OCI-LY1 (cell line): ENCODE results near the gene VMA21.

ENCODE experiments used
- H2AFZ ChIP-seq: fragments of 200-600 bp; sonication (generic), shearing (Covaris generic); 2 replicates; pipeline ENCODE4 v1.6.0; 2014; ENCODE audit warnings: antibody characterized with exemption, mild to moderate bottlenecking, low read length
- H3F3A ChIP-seq: fragments of 200-600 bp; sonication (generic), shearing (Covaris generic); 2 replicates; pipeline ENCODE4 v1.6.0; 2014; ENCODE audit warnings: mild to moderate bottlenecking, antibody characterized with exemption, low read length, moderate library complexity; ENCODE audit not compliant: insufficient read depth
- H3K27ac ChIP-seq: fragments of 200-600 bp; sonication (generic); 2 replicates; pipeline ENCODE4 v1.5.1; 2014; ENCODE audit warnings: low read length, mixed run types, mild to moderate bottlenecking, low read depth; ENCODE audit not compliant: poor library complexity, severe bottlenecking
- H3K27me3 ChIP-seq: fragments of 200-600 bp; sonication (generic); 2 replicates; pipeline ENCODE4 v1.6.0; 2014; ENCODE audit warnings: antibody characterized with exemption, mild to moderate bottlenecking, low read length, moderate library complexity; ENCODE audit not compliant: insufficient read depth
- H3K36me3 ChIP-seq: fragments of 200-600 bp; sonication (generic); 2 replicates; pipeline ENCODE4 v1.6.1; 2014; ENCODE audit warnings: mild to moderate bottlenecking, antibody characterized with exemption, low read length, moderate library complexity, mixed read lengths; ENCODE audit not compliant: insufficient read depth
- H3K4me1 ChIP-seq: fragments of 200-600 bp; sonication (generic); 2 replicates; pipeline ENCODE4 v1.5.1; 2014; ENCODE audit warnings: mild to moderate bottlenecking, low read length, moderate library complexity; ENCODE audit not compliant: insufficient read depth, severe bottlenecking
- H3K4me2 ChIP-seq: fragments of 200-600 bp; sonication (generic), shearing (Covaris generic); 2 replicates; pipeline ENCODE4 v1.6.1; 2014; ENCODE audit warnings: low read length
- H3K4me3 ChIP-seq: fragments of 200-600 bp; sonication (generic); 2 replicates; pipeline ENCODE4 v1.5.1; 2014; ENCODE audit warnings: low read length, low read depth, mild to moderate bottlenecking, mixed read lengths; ENCODE audit not compliant: poor library complexity, severe bottlenecking
- H3K79me2 ChIP-seq: fragments of 200-600 bp; shearing (Covaris generic); 2 replicates; pipeline ENCODE4 v1.6.1; 2016; ENCODE audit warnings: mixed run types, low read length, mixed read lengths; ENCODE audit not compliant: insufficient read depth
- H3K9ac ChIP-seq: fragments of 200-600 bp; sonication (generic), shearing (Covaris generic); 2 replicates; pipeline ENCODE4 v1.6.1; 2014; ENCODE audit warnings: mild to moderate bottlenecking, low read length, mixed read lengths
- H3K9me2 ChIP-seq: fragments of 200-600 bp; sonication (generic), shearing (Covaris generic); 2 replicates; pipeline ENCODE4 v1.6.1; 2014; ENCODE audit warnings: low read depth, mild to moderate bottlenecking, low read length, mixed read lengths
- H3K9me3 ChIP-seq: fragments of 200-600 bp; shearing (Covaris generic); 2 replicates; pipeline ENCODE4 v1.6.1; 2014; ENCODE audit warnings: low read length, mixed read lengths
- H4K20me1 ChIP-seq: fragments of 200-600 bp; sonication (generic), shearing (Covaris generic); 2 replicates; pipeline ENCODE4 v1.6.0; 2016; ENCODE audit warnings: mild to moderate bottlenecking, low read length; ENCODE audit not compliant: insufficient read depth
- EZH2 ChIP-seq: fragments of 200-600 bp; sonication (generic), shearing (Covaris generic); IDR thresholded peaks from 2 replicates; pipeline ENCODE4 v1.8.0; 2017; ENCODE audit warnings: borderline replicate concordance, mixed run types, mild to moderate bottlenecking, antibody characterized with exemption, low read length, moderate library complexity, mixed read lengths
- TF ChIP-seq, protein P1 (sequence below): fragments of 200-600 bp; sonication (generic), shearing (Covaris generic); IDR thresholded peaks from 2 replicates; pipeline ENCODE4 v1.5.1; 2017; ENCODE audit warnings: mild to moderate bottlenecking, antibody characterized with exemption, low read length, moderate library complexity, mixed read lengths

VMA21 gene

DNA sequence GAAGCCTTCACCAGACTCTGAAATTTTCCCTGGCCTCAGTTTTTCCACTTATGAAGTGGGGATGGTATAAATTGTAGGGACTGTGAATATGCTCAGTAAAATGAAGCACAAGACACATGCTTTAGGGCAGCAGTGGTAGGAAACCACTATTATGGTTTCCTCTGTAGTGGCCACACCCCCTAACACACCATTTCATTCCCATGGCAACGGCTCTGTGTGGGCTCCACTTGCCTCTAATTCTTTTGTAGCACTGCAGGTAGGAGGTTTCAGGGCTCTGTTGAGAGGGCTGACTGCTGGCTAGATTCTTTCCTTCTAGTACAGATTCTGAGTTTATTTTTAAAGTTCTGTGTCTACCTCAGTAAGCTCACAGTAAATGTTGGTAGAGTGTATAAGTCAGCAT is 3.5 kb upstream of the VMA21 start:
- H3K4me2 ChIP-seq: no peak overlapping the region; the same call in 1 of the 2 replicates
- no peak overlapping the region for H3K27ac ChIP-seq
- peaks cover 15% of the 10 kb centered on the region for H3K79me2 ChIP-seq
- TF ChIP-seq, protein P1, sequence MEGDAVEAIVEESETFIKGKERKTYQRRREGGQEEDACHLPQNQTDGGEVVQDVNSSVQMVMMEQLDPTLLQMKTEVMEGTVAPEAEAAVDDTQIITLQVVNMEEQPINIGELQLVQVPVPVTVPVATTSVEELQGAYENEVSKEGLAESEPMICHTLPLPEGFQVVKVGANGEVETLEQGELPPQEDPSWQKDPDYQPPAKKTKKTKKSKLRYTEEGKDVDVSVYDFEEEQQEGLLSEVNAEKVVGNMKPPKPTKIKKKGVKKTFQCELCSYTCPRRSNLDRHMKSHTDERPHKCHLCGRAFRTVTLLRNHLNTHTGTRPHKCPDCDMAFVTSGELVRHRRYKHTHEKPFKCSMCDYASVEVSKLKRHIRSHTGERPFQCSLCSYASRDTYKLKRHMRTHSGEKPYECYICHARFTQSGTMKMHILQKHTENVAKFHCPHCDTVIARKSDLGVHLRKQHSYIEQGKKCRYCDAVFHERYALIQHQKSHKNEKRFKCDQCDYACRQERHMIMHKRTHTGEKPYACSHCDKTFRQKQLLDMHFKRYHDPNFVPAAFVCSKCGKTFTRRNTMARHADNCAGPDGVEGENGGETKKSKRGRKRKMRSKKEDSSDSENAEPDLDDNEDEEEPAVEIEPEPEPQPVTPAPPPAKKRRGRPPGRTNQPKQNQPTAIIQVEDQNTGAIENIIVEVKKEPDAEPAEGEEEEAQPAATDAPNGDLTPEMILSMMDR: no peak
- no peak for TF ChIP-seq EZH2
- H2AFZ ChIP-seq: no peak overlapping the region
- H3K36me3 ChIP-seq: no peaks in the 10 kb centered on the region
- no peak overlapping the region for H3K9ac ChIP-seq
- H4K20me1 ChIP-seq: no peaks in the 10 kb centered on the region
- no peaks in the 10 kb centered on the region for H3F3A ChIP-seq
- H3K27me3 ChIP-seq: no peaks in the 10 kb centered on the region
- no peaks in the 10 kb centered on the region for H3K9me3 ChIP-seq
- no peaks in the 10 kb centered on the region for H3K9me2 ChIP-seq
- H3K4me1 ChIP-seq: peaks cover 39% of the 10 kb centered on the region
- H3K4me3 ChIP-seq: no peak overlapping the region

DNA sequence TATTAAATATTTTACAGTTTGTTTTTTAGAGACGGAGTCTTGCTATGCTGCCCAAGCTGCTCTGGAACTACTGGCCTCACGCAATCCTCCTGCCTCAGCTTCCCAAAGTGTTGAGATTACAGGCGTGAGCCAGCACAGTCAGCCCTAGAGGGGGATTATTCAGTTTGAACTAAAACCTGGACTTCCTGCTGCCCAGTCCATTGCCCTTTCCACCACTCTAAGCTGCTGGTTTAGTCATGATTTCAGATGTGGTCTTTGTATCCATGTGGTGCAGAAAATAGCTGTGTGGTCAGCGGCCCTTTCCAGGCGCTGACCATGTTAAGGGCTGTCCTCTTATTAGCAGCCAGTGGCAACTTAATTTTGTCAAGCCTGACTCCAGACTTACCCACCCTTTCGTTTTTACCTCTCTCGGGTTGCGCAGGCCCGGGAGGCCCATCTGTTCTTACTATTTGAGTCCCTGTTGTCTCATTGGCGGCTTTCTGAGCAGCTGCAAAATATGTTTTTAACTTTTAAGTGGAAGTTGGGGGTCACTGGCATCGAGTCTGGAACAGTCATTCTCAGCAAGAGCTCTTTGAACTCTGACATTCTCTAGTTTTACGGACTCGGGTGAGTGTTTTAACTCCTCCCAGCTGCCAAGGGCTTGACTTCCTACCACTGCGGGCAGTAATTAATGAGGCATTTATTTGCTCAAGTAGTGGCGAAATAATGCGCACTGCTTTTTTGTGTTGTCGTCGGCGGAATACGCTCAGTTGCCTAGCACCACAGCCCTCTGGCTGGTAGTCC is 773 bp upstream of the VMA21 start:
- Histone ChIP-seq H3K9me3 (no peaks in the 10 kb centered on the region), H3K27me3 (no peaks in the 10 kb centered on the region), H2AFZ (no peak overlapping the region), H3F3A (no peaks in the 10 kb centered on the region), H3K9ac (peak overlapping the region; percentile 99), H3K4me2 (peak overlapping the region; percentile 97), H3K36me3 (peaks cover 5% of the 10 kb centered on the region), H3K27ac (peak overlapping the region; percentile 97), H3K79me2 (peaks cover 42% of the 10 kb centered on the region), H4K20me1 (no peaks in the 10 kb centered on the region), H3K9me2 (no peaks in the 10 kb centered on the region), H3K4me3 (peak overlapping the region; percentile 99), H3K4me1 (peaks cover 61% of the 10 kb centered on the region)
- TF ChIP-seq, protein P1: no peak
- TF ChIP-seq EZH2: no peak

DNA sequence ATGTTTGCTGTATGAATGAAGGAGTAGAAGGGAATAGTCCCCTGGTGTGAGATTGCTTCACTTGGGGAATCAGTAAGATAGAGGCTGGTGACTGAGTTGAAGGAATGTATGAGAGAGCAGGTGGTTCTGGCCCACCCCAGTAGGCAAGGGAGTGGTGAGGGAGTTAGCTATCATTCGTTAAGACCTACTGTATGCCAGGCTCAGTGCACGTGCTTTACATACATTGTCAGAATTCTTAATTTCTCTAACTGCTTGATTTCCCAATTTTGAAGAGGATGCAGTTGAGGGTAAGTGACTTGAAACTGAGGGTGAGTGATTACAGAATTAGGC is 700 bp downstream of the VMA21 start:
- no peaks in the 10 kb centered on the region for H3K27me3 ChIP-seq
- H3K27ac ChIP-seq: peak overlapping the region; percentile 72
- H3K9me3 ChIP-seq: no peaks in the 10 kb centered on the region
- H3K4me3 ChIP-seq: peak overlapping the region; percentile 99
- H3K9ac ChIP-seq: peak overlapping the region; percentile 99
- no peaks in the 10 kb centered on the region for H3F3A ChIP-seq
- H3K79me2 ChIP-seq: peaks cover 56% of the 10 kb centered on the region
- H3K4me1 ChIP-seq: peaks cover 61% of the 10 kb centered on the region
- no peaks in the 10 kb centered on the region for H3K9me2 ChIP-seq
- peaks cover 9% of the 10 kb centered on the region for H3K36me3 ChIP-seq
- no peaks in the 10 kb centered on the region for H4K20me1 ChIP-seq
- no peak overlapping the region for H2AFZ ChIP-seq
- TF ChIP-seq EZH2: no peak
- TF ChIP-seq, protein P1: no peak
- peak overlapping the region; percentile 83 for H3K4me2 ChIP-seq
